C1 segment of cervical spinal cord (tissue), 14 donors: Measurements from ENCODE around the gene SPESP1.

Source experiments
- DNase-seq, 14 donors: peaks; one replicate each; lab custom pipeline; 2025; lab: John Stamatoyannopoulos, UW

The SPESP1 gene

DNA sequence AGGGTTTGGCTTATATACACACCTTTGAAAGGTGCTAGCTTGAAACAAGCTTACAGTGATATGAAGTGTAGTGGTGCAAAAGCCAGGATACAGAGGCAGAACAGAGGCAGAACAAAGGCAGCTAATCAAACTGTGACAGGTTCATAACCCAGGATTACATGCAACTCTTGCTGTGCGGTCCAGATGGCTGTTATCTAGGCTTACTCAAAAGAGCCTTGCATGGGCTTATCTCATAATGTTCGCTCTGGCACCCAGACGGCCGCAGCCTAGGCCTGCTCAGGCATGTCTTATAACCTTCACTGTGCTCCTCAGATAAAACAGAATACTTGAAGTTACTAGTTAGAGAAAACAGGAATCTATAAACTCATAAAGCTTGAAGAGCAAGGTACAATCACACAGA, 61.4 kb downstream of the SPESP1 start:
- DNase-seq = peak in 1 of 14 donors; percentile 65

DNA sequence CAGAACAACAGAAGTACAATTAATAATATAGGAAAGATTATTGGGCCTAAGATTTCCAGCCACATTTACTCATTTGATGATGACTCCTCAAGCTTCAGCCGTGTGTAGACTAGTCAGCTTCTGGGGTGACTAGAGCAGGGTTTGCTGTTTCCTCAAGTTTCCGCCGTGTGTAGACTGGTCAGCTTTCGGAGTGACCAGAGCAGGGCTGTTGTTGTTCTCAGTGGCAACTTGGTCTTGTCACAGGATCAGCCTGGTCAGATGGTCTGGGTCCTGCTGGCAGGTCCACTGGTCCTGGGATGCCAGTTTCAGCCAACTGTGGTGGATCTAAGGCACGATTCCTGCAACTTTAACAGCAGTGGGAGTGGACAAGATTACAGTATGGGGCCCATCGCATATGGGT, 62.4 kb downstream of the SPESP1 start:
- no peak for DNase-seq

DNA sequence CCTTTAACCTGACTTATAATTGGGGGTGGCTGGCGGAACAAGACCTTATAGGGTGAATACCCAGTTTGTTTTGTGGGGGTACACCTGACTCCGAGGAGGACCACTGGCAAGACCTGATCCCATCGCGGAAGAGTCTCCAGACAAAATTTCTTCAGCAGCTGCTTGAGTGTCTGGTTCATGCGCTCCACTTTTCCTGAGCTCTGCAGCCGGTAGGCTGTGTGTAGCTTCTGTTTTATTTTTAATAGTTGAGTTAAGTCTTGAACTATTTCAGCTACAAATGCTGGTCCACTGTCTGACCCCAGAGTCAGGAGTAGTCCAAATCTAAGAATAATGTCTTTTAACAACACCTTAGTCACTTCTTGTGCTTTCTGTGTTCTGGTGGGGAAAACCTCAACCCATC, 63.0 kb downstream of the SPESP1 start:
- DNase-seq = no peak

DNA sequence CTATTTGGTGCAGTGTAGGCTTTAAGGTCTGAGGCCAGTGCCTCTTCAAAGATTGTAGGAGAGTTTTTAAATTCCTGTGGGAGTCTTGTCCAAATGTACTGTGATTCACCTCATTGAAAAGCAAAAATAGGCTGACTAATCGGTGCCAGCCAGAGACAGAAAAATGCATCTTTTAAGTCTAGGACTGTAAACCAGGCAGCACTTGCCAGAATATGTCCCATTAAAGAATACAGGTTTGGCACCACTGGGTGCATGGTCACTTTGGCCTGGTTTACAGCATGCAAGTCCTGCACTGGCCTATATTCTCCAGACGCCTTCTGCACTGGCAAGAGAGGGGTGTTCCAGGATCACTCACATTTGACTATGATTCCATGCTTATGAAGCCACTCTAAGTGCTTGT, 63.8 kb downstream of the SPESP1 start:
- DNase-seq = no peak

DNA sequence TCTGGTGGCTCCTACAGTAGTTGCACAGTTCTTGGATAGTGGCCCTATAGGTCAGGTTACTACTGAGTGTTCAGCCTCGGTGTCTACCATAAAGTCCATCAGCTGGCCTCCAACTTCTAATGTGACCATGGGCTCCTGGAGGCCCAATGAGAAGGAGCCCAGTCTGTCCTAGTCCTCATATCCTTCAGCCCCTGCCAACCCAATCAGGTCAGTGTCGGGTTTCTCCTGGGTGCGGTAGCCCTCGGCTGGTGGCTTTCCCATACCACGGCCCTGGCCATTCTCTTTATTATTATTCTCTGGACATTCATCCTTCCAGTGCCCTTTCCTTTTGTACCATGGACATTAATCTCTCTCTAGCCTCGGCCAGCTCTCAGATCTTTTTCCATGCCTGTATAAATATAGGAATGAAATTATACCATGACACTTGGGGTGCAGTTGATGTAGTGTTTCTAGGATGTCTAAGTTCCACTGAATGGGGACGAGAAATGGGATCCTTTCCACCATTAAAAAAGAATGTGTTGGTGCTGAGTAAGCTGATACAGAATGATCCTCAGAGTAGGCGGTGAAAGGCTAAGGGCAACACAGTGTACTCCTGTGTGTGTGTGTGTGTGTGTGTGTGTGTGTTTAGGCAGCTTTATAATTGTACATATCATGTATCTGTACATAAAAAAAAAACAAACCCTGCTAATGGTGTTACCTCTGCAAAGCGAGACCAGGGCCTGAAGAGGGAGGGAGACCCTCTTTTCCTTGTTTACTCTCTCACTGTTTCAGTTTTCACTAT, 64.8 kb downstream of the SPESP1 start:
- no peak for DNase-seq
